Pancreas (tissue), 10 donors: ENCODE data around the gene PITPNM1. TPM values are rescaled to one million over a fixed set of nuclear protein-coding genes. Genes with fewer than 3 reads are reported as not detected.

Experiments
- ATAC-seq, 4 donors: fragments of 200-7000 bp; cut with Tn5 transposase; one replicate each; pipeline versions ENCODE4 v1.8.0 to v1.9.1; 2020; ENCODE audit warnings: mild to moderate bottlenecking in 4 of 4, moderate library complexity in 4 of 4
- DNase-seq, 6 donors: peaks; one replicate each; pipeline ENCODE4 v3.0.0-alpha.2; 2020
- FAIRE-seq: peaks from 2 replicates; lab custom pipeline; 2012; peaks lifted over from hg19 to GRCh38; lab: Jason Lieb, UNC
- H3K27ac ChIP-seq, 4 donors: fragments of 200-600 bp; sonication (generic); 1 replicate in 3 of 4; 2 replicates in 1 of 4; pipeline versions ENCODE4 v1.5.0 to v1.8.0; 2020
- H3K27me3 ChIP-seq, 4 donors: fragments of 200-600 bp; one replicate each; pipeline ENCODE4 v1.8.0; 2021
- H3K36me3 ChIP-seq, 3 donors: fragments of 200-600 bp; sonication (generic) in 1 of 3; one replicate each; pipeline versions ENCODE4 v1.5.0 to v1.8.0; 2020 to 2021
- H3K4me1 ChIP-seq, 3 donors: fragments of 200-600 bp; one replicate each; pipeline ENCODE4 v1.8.0; 2021
- H3K4me3 ChIP-seq, 4 donors: fragments of 200-600 bp; sonication (generic) in 2 of 4; one replicate each; pipeline versions ENCODE4 v1.5.0 to v1.8.0; 2020 to 2021
- H3K9me3 ChIP-seq, 4 donors: fragments of 200-600 bp; one replicate each; pipeline ENCODE4 v1.8.0; 2021
- CTCF ChIP-seq, 4 donors: fragments of 200-600 bp; sonication (generic) in 3 of 4; IDR thresholded peaks; one replicate each; pipeline versions ENCODE4 v1.5.0 to v1.8.0; 2021; ENCODE audit warnings: antibody characterized with exemption in 4 of 4
- WGBS, 2 donors: extraction: QIAGEN DNeasy Blood & Tissue Kit; methylation state at CpG; one replicate each; pipeline ENCODE4 v1.1.7; 2013; 5-methylcytosine and 5-hydroxymethylcytosine counted together
- intact Hi-C, 3 donors: fragments of 100-400 bp; cut with DNase I; formaldehyde crosslinking; loops; one replicate each; pipeline versions ENCODE4 v1.11.1 to v1.14.2; 2022
- polyA plus RNA-seq, 2 donors: library from polyadenylated mRNA; stranded (reverse); fragments of 200-250 nt; gene quantifications; one replicate each; pipeline ENCODE4 v1.2.3, GENCODE V29; 2013
- total RNA-seq, 6 donors: library from RNA; stranded (reverse); fragmentation: NEBNext Ultra II Directional in 4 of 6; extraction: Animal tissue kit (Norgen Biotek cat#: 25700) in 4 of 6; gene quantifications; one replicate each; pipeline versions ENCODE4 v1.2.1 to v1.2.4, GENCODE V29; 2021 to 2023
- donor health status: healthy with polysubstance abuse.
- donor health status: DM: no; HTN: no; CAD: no; lungs with moderate emphysema.
- donor health status: DM: no; HTN: no; CAD: no.
- donor health status: control.
- donor health status: control.
- donor health status: Bipolar disorder and iron deficiency.
- donor health status: DM: yes; HTN: yes; CAD: no.
- donor health status: DM: no; HTN: no; CAD: no.
- donor health status: DM: no; HTN: no; CAD: no.
- donor health status: DM: yes; HTN: yes; CAD: no.

PITPNM1 gene
- total and polyA plus RNA-seq, 8 donors: 10.2 to 35.7 (median 24.3) TPM

GRCh38 chr11:67497656-67498291, 7.4 kb downstream of the PITPNM1 start:
- intact Hi-C loops: loop anchor here in 1 of 3 donors (10.0 kb wide), 1 partner anchor 63 kb away; the partner anchor contains the start of gene PTPRCAP
- Histone ChIP-seq H3K4me1 (no peaks in the 10 kb centered on the region), H3K4me3 (no peak overlapping the region), H3K9me3 (no peaks in the 10 kb centered on the region), H3K36me3 (no peaks in the 10 kb centered on the region), H3K27me3 (no peaks in the 10 kb centered on the region), H3K27ac (no peak overlapping the region)
- ATAC-seq: no peak
- no peak for FAIRE-seq
- WGBS, 2 donors: 95 to 96% methylated on average over 20 to 21 of the region's 21 CpGs
- TF ChIP-seq CTCF (IDR thresholded peaks at IDR 0.05): no peak
- DNase-seq: peak in 1 of 6 donors; percentile 68

GRCh38 chr11:67496113-67496512, 9.1 kb downstream of the PITPNM1 start:
- Histone ChIP-seq H3K36me3 (peaks cover 0 to 7% (median 0%) of the 10 kb centered on the region in 3 donors), H3K4me3 (no peak overlapping the region), H3K9me3 (no peaks in the 10 kb centered on the region), H3K27ac (no peak overlapping the region), H3K4me1 (no peaks in the 10 kb centered on the region), H3K27me3 (no peaks in the 10 kb centered on the region)
- intact Hi-C loops: loop anchor here in 1 of 3 donors (10.0 kb wide), 1 partner anchor 61 kb away; the partner anchor contains the start of gene PTPRCAP
- 93 to 94% methylated on average over 12 of the region's 12 CpGs for WGBS, 2 donors
- FAIRE-seq: no peak
- no peak for ATAC-seq
- DNase-seq: peak in 1 of 6 donors; percentile 49
- no peak for TF ChIP-seq CTCF (IDR thresholded peaks at IDR 0.05)

- no peak for FAIRE-seq
- intact Hi-C loops: loop anchor here in 1 of 3 donors (10.0 kb wide), 1 partner anchor 61 kb away; the partner anchor contains the start of gene PTPRCAP
- DNase-seq: peak in 1 of 6 donors; percentile 69
- TF ChIP-seq CTCF (IDR thresholded peaks at IDR 0.05): no peak
- Histone ChIP-seq H3K4me3 (no peak overlapping the region), H3K4me1 (no peaks in the 10 kb centered on the region), H3K27ac (no peak overlapping the region), H3K9me3 (no peaks in the 10 kb centered on the region), H3K36me3 (peaks cover 0 to 10% (median 0%) of the 10 kb centered on the region in 3 donors), H3K27me3 (no peaks in the 10 kb centered on the region)
- WGBS, 2 donors: 89 to 95% methylated on average over 15 to 16 of the region's 16 CpGs
- ATAC-seq: no peak
These were observed 9.7 kb downstream of the PITPNM1 start for GRCh38 chr11:67495234-67496005.

GRCh38 chr11:67494371-67495233, 10.6 kb downstream of the PITPNM1 start:
- Histone ChIP-seq H3K27me3 (no peaks in the 10 kb centered on the region), H3K36me3 (peaks cover 0 to 12% (median 0%) of the 10 kb centered on the region in 3 donors), H3K27ac (no peak overlapping the region), H3K9me3 (no peaks in the 10 kb centered on the region), H3K4me1 (no peaks in the 10 kb centered on the region), H3K4me3 (no peak overlapping the region)
- 93 to 94% methylated on average over 52 to 59 of the region's 59 CpGs for WGBS, 2 donors
- no peak for TF ChIP-seq CTCF (IDR thresholded peaks at IDR 0.05)
- FAIRE-seq (no peak), ATAC-seq (no peak), DNase-seq (peak in 2 of 6 donors; percentile 45 to 75)
- intact Hi-C loops: loop anchor here in 1 of 3 donors (10.0 kb wide), 1 partner anchor 60 kb away; the partner anchor contains the start of gene PTPRCAP
